ENCODE data around the gene TMEM222.

TMEM222 gene

GRCh38 chr1:27306071-27306470, 15.9 kb upstream of the TMEM222 start:
- TF ChIP-seq EZH2phosphoT487 (conservative IDR thresholded peaks at IDR 0.05; ENCODE audit: low read length) (no peak), CTCF (IDR thresholded peaks at IDR 0.05; ENCODE audit: insufficient read depth, low read length, poor library complexity, severe bottlenecking) (no peak)
- no peak overlapping the region for H3K9ac ChIP-seq (ENCODE audit: low read length)

GRCh38 chr1:27306892-27307761, 14.8 kb upstream of the TMEM222 start:
- no peaks in the 10 kb centered on the region for H3K36me3 ChIP-seq (ENCODE audit: low read length)
- no peaks in the 10 kb centered on the region for H3K27me3 ChIP-seq (ENCODE audit: low read length)
- H3K79me2 ChIP-seq (ENCODE audit: insufficient read depth, low read length) = no peaks in the 10 kb centered on the region
- H3K27ac ChIP-seq (ENCODE audit: low read depth, low read length) = no peak overlapping the region
- no peak overlapping the region for H3K4me2 ChIP-seq (ENCODE audit: low read depth, low read length, poor library complexity, severe bottlenecking)
- no peak for TF ChIP-seq EZH2phosphoT487 (conservative IDR thresholded peaks at IDR 0.05; ENCODE audit: low read length)
- no peak for TF ChIP-seq CTCF (IDR thresholded peaks at IDR 0.05; ENCODE audit: insufficient read depth, low read length, poor library complexity, severe bottlenecking)
- no peaks in the 10 kb centered on the region for H3K9me3 ChIP-seq (ENCODE audit: insufficient read depth, low read length)
- H3K4me3 ChIP-seq (ENCODE audit: insufficient read depth, low read length, poor library complexity, severe bottlenecking) = no peak overlapping the region
- H4K20me1 ChIP-seq (ENCODE audit: low read depth, low read length) = no peaks in the 10 kb centered on the region
- H3K9ac ChIP-seq (ENCODE audit: low read length) = no peak overlapping the region
- no peak overlapping the region for H2AFZ ChIP-seq (ENCODE audit: low read depth, low read length, severe bottlenecking)
- H3K9me2 ChIP-seq (replicated peaks; ENCODE audit: insufficient read depth, low read length) = no peaks in the 10 kb centered on the region
- H3F3A ChIP-seq (ENCODE audit: insufficient read depth) = peaks cover 6% of the 10 kb centered on the region; the same call in 1 of the 2 replicates

More at GRCh38 chr1:27306071-27306470, 15.9 kb upstream of the TMEM222 start:
- Histone ChIP-seq H3F3A (ENCODE audit: insufficient read depth) (no peaks in the 10 kb centered on the region), H3K36me3 (ENCODE audit: low read length) (no peaks in the 10 kb centered on the region), H4K20me1 (ENCODE audit: low read depth, low read length) (no peaks in the 10 kb centered on the region), H3K27ac (ENCODE audit: low read depth, low read length) (no peak overlapping the region), H3K9me2 (replicated peaks; ENCODE audit: insufficient read depth, low read length) (no peaks in the 10 kb centered on the region), H2AFZ (ENCODE audit: low read depth, low read length, severe bottlenecking) (no peak overlapping the region), H3K79me2 (ENCODE audit: insufficient read depth, low read length) (no peaks in the 10 kb centered on the region), H3K9me3 (ENCODE audit: insufficient read depth, low read length) (no peaks in the 10 kb centered on the region), H3K4me3 (ENCODE audit: insufficient read depth, low read length, poor library complexity, severe bottlenecking) (no peak overlapping the region), H3K27me3 (ENCODE audit: low read length) (no peaks in the 10 kb centered on the region), H3K4me2 (ENCODE audit: low read depth, low read length, poor library complexity, severe bottlenecking) (no peak overlapping the region)

GRCh38 chr1:27307874-27308598, 13.9 kb upstream of the TMEM222 start:
- H3F3A ChIP-seq (ENCODE audit: insufficient read depth) = peaks cover 6% of the 10 kb centered on the region; the same call in 1 of the 2 replicates
- H3K27me3 ChIP-seq (ENCODE audit: low read length) = no peaks in the 10 kb centered on the region
- no peaks in the 10 kb centered on the region for H4K20me1 ChIP-seq (ENCODE audit: low read depth, low read length)
- TF ChIP-seq EZH2phosphoT487 (conservative IDR thresholded peaks at IDR 0.05; ENCODE audit: low read length) (no peak), CTCF (IDR thresholded peaks at IDR 0.05; ENCODE audit: insufficient read depth, low read length, poor library complexity, severe bottlenecking) (no peak)
- no peak overlapping the region for H3K4me3 ChIP-seq (ENCODE audit: insufficient read depth, low read length, poor library complexity, severe bottlenecking)
- no peak overlapping the region for H3K27ac ChIP-seq (ENCODE audit: low read depth, low read length)
- no peaks in the 10 kb centered on the region for H3K79me2 ChIP-seq (ENCODE audit: insufficient read depth, low read length)
- no peak overlapping the region for H2AFZ ChIP-seq (ENCODE audit: low read depth, low read length, severe bottlenecking)
- no peak overlapping the region for H3K4me2 ChIP-seq (ENCODE audit: low read depth, low read length, poor library complexity, severe bottlenecking)
- no peaks in the 10 kb centered on the region for H3K9me3 ChIP-seq (ENCODE audit: insufficient read depth, low read length)
- H3K9me2 ChIP-seq (replicated peaks; ENCODE audit: insufficient read depth, low read length) = no peaks in the 10 kb centered on the region
- H3K36me3 ChIP-seq (ENCODE audit: low read length) = no peaks in the 10 kb centered on the region
- no peak overlapping the region for H3K9ac ChIP-seq (ENCODE audit: low read length)
